ENCODE results near the gene BET1.
"Not testable (repeated sequence)": the region's sequence is repeated elsewhere in the genome, so short reads cannot be mapped to it uniquely, and the experiment has no call there.

The BET1 gene

DNA sequence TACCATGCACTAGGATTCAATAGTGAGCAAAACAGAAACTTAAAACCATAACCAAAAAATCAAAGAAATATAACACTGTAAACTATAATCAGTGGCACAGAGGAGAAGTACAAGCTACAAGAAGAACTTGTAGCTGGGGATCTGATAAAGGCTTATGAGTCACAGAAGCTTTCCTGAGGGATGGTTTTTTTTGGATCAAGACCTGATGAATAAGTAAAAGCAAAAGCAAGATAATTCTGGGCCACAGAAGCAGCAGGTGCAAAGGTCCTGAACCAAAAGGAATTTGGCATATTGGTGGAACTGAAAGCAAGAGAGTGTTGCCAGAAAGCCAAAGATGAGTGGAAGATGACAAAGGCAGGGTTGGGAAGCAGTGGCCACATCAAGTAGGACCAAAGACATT, 37.4 kb upstream of the BET1 start:
- Histone ChIP-seq H3K27ac (ENCODE audit: low read depth, low read length) (no peak overlapping the region), H3K9me3 (ENCODE audit: insufficient read depth, low read depth, low read length) (no peaks in the 10 kb centered on the region), H3K4me1 (ENCODE audit: insufficient read depth, low read length) (peaks cover 27% of the 10 kb centered on the region), H3K27me3 (ENCODE audit: insufficient read depth, low read length) (no peaks in the 10 kb centered on the region), H3K9ac (ENCODE audit: low read depth, low read length) (no peak overlapping the region), H3K36me3 (ENCODE audit: insufficient read depth, low read length) (no peaks in the 10 kb centered on the region), H3K4me3 (ENCODE audit: low read length) (no peak overlapping the region)

- H3K9ac ChIP-seq (ENCODE audit: low read depth, low read length): no peak overlapping the region
Observed at GRCh38 chr7:94040254-94040653, 36.1 kb upstream of the BET1 start.

GRCh38 chr7:94039368-94040035, 35.3 kb upstream of the BET1 start:
- Histone ChIP-seq H3K27me3 (ENCODE audit: insufficient read depth, low read length) (no peaks in the 10 kb centered on the region), H3K9me3 (ENCODE audit: insufficient read depth, low read depth, low read length) (no peaks in the 10 kb centered on the region), H3K4me3 (ENCODE audit: low read length) (no peak overlapping the region), H3K27ac (ENCODE audit: low read depth, low read length) (no peak overlapping the region), H3K36me3 (ENCODE audit: insufficient read depth, low read length) (no peaks in the 10 kb centered on the region), H3K4me1 (ENCODE audit: insufficient read depth, low read length) (peaks cover 27% of the 10 kb centered on the region), H3K9ac (ENCODE audit: low read depth, low read length) (no peak overlapping the region)
- 79% methylated on average over 8 of the region's 9 CpGs for WGBS

More at GRCh38 chr7:94040254-94040653, 36.1 kb upstream of the BET1 start:
- 71% methylated on average over 2 of the region's 2 CpGs for WGBS
- Histone ChIP-seq H3K4me1 (ENCODE audit: insufficient read depth, low read length) (peaks cover 27% of the 10 kb centered on the region), H3K27ac (ENCODE audit: low read depth, low read length) (no peak overlapping the region), H3K27me3 (ENCODE audit: insufficient read depth, low read length) (no peaks in the 10 kb centered on the region), H3K36me3 (ENCODE audit: insufficient read depth, low read length) (no peaks in the 10 kb centered on the region), H3K9me3 (ENCODE audit: insufficient read depth, low read depth, low read length) (no peaks in the 10 kb centered on the region), H3K4me3 (ENCODE audit: low read length) (no peak overlapping the region)

DNA sequence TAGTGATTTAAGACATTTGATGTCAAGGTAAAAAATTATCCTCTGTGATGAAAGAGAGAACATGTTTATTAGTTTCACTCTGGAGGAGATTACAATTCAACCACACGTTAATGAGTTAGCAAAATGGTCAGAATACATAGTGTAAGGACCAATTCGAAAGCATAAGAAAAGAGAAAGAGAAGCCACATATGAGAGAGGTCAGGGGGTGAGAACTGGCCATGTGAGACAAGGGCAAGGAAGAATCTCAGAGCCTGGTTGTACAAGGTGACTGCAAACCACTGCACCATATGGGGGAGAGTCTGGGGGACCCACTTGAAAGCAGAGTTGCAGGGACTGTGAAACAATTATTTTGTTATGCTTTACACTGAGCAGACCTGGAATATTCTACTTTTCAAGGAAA, 27.7 kb upstream of the BET1 start:
- Histone ChIP-seq H3K4me3 (ENCODE audit: low read length) (no peak overlapping the region), H3K9me3 (ENCODE audit: insufficient read depth, low read depth, low read length) (no peaks in the 10 kb centered on the region), H3K4me1 (ENCODE audit: insufficient read depth, low read length) (no peaks in the 10 kb centered on the region), H3K27me3 (ENCODE audit: insufficient read depth, low read length) (no peaks in the 10 kb centered on the region), H3K36me3 (ENCODE audit: insufficient read depth, low read length) (no peaks in the 10 kb centered on the region), H3K27ac (ENCODE audit: low read depth, low read length) (no peak overlapping the region), H3K9ac (ENCODE audit: low read depth, low read length) (no peak overlapping the region)
- WGBS: 95% methylated on average over 2 of the region's 2 CpGs

DNA sequence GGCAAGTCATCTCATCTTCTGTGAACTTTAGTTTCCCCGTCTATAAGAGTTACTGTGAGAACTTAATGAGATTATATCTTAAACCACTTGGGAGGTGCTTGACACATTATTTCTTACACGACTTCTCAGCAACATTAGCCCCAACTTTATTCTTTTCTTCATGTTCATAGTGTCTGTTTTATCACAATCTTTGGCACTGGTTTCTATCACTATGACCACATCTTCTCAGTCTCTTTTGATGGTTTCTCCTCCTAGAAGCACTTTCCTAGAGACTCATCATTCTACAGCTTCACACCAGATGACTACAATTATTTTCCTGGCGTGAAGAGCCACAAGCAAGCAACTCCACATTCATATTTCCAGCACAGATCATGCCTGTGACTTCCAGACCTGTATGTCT, 26.5 kb upstream of the BET1 start:
- no peaks in the 10 kb centered on the region for H3K4me1 ChIP-seq (ENCODE audit: insufficient read depth, low read length)
- no peak overlapping the region for H3K27ac ChIP-seq (ENCODE audit: low read depth, low read length)
- no peak overlapping the region for H3K4me3 ChIP-seq (ENCODE audit: low read length)
- no peaks in the 10 kb centered on the region for H3K9me3 ChIP-seq (ENCODE audit: insufficient read depth, low read depth, low read length)
- no peaks in the 10 kb centered on the region for H3K36me3 ChIP-seq (ENCODE audit: insufficient read depth, low read length)
- 94% methylated on average over 3 of the region's 3 CpGs for WGBS
- H3K9ac ChIP-seq (ENCODE audit: low read depth, low read length): no peak overlapping the region
- H3K27me3 ChIP-seq (ENCODE audit: insufficient read depth, low read length): no peaks in the 10 kb centered on the region

DNA sequence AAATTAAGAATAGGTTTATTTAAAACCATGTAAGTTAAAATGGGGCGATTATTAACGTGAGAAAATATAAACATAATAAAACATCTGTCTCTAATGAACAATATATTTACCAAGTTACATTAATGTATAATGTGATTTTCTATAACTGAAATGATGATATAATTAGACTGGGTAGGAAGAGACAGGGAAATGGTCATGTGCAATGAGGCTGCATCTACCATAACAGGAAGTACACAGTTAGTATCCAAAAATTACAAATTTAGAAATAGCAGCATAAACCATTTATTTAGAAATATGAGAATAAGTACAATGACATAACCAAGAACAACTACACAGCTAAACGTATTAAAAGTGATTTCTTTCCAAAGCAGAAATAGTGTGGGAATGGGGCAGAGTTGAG, 25.8 kb upstream of the BET1 start:
- Histone ChIP-seq H3K36me3 (ENCODE audit: insufficient read depth, low read length) (no peaks in the 10 kb centered on the region), H3K9ac (ENCODE audit: low read depth, low read length) (no peak overlapping the region), H3K27ac (ENCODE audit: low read depth, low read length) (no peak overlapping the region), H3K4me1 (ENCODE audit: insufficient read depth, low read length) (no peaks in the 10 kb centered on the region), H3K4me3 (ENCODE audit: low read length) (no peak overlapping the region), H3K9me3 (ENCODE audit: insufficient read depth, low read depth, low read length) (no peaks in the 10 kb centered on the region), H3K27me3 (ENCODE audit: insufficient read depth, low read length) (no peaks in the 10 kb centered on the region)
- WGBS: no CpG with 5 or more reads among the region's 3 CpGs

- Histone ChIP-seq H3K36me3 (ENCODE audit: insufficient read depth, low read length) (no peaks in the 10 kb centered on the region), H3K9ac (ENCODE audit: low read depth, low read length) (no peak overlapping the region), H3K27me3 (ENCODE audit: insufficient read depth, low read length) (no peaks in the 10 kb centered on the region), H3K4me1 (ENCODE audit: insufficient read depth, low read length) (no peaks in the 10 kb centered on the region), H3K27ac (ENCODE audit: low read depth, low read length) (no peak overlapping the region), H3K4me3 (ENCODE audit: low read length) (no peak overlapping the region), H3K9me3 (ENCODE audit: insufficient read depth, low read depth, low read length) (no peaks in the 10 kb centered on the region)
- 91% methylated on average over 1 of the region's 1 CpG for WGBS
Observed at GRCh38 chr7:94028768-94029167, 24.6 kb upstream of the BET1 start.

GRCh38 chr7:94026619-94027018, 22.5 kb upstream of the BET1 start:
- H3K9me3 ChIP-seq (ENCODE audit: insufficient read depth, low read depth, low read length); H3K36me3 ChIP-seq (ENCODE audit: insufficient read depth, low read length); H3K9ac ChIP-seq (ENCODE audit: low read depth, low read length); H3K4me1 ChIP-seq (ENCODE audit: insufficient read depth, low read length); H3K27ac ChIP-seq (ENCODE audit: low read depth, low read length); H3K4me3 ChIP-seq (ENCODE audit: low read length); H3K27me3 ChIP-seq (ENCODE audit: insufficient read depth, low read length): not testable (repeated sequence)
- 92% methylated on average over 2 of the region's 2 CpGs for WGBS

- Histone ChIP-seq H3K4me1 (ENCODE audit: insufficient read depth, low read length) (no peaks in the 10 kb centered on the region), H3K36me3 (ENCODE audit: insufficient read depth, low read length) (no peaks in the 10 kb centered on the region), H3K27ac (ENCODE audit: low read depth, low read length) (no peak overlapping the region), H3K27me3 (ENCODE audit: insufficient read depth, low read length) (no peaks in the 10 kb centered on the region), H3K9me3 (ENCODE audit: insufficient read depth, low read depth, low read length) (no peaks in the 10 kb centered on the region), H3K9ac (ENCODE audit: low read depth, low read length) (no peak overlapping the region), H3K4me3 (ENCODE audit: low read length) (no peak overlapping the region)
- WGBS: 85% methylated on average over 3 of the region's 3 CpGs
Observed at GRCh38 chr7:94022550-94022949, 18.4 kb upstream of the BET1 start.

DNA sequence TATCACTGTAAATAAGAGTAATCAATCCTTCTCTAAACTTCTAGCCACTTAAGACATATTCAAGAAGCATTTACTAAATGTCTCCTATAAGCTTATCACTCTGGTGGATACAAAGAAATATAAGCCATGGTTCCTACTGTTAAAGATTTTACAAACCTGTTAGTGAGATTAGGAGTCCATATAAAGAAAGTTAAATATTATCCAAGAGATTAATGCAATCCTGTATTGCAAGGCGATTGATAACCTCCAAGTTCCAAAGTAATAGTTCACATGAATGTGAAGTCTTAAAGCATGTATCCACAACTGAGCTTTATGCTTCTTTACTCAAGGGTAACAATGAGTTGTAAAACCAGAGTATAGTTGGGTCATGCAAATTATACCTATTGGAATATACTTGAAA, 12.6 kb upstream of the BET1 start:
- Histone ChIP-seq H3K27ac (ENCODE audit: low read depth, low read length) (no peak overlapping the region), H3K27me3 (ENCODE audit: insufficient read depth, low read length) (no peaks in the 10 kb centered on the region), H3K36me3 (ENCODE audit: insufficient read depth, low read length) (no peaks in the 10 kb centered on the region), H3K4me1 (ENCODE audit: insufficient read depth, low read length) (no peaks in the 10 kb centered on the region), H3K9me3 (ENCODE audit: insufficient read depth, low read depth, low read length) (no peaks in the 10 kb centered on the region), H3K9ac (ENCODE audit: low read depth, low read length) (no peak overlapping the region), H3K4me3 (ENCODE audit: low read length) (no peak overlapping the region)
- no CpG with 5 or more reads among the region's 1 CpG for WGBS

DNA sequence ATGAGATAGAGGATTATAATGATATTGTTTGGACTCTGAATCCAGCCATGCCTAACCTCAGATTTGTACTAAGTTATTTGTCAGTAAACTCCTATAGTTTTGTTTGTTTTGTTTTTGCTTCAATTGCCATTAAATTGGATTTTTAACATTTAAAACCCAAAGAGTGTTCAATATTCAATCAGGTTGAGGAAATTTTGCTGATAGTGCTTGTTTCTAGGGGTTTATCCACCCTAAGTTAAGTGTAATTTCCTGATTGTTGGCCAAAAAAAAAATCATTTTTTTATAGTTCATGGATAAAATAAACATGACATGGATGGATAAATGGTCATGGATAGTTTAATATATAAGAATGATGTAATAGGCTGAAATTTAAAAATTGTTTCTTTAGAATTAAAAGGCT, 11.4 kb upstream of the BET1 start:
- no peaks in the 10 kb centered on the region for H3K27me3 ChIP-seq (ENCODE audit: insufficient read depth, low read length)
- H3K4me3 ChIP-seq (ENCODE audit: low read length): no peak overlapping the region
- no peak overlapping the region for H3K9ac ChIP-seq (ENCODE audit: low read depth, low read length)
- no peak overlapping the region for H3K27ac ChIP-seq (ENCODE audit: low read depth, low read length)
- no peaks in the 10 kb centered on the region for H3K36me3 ChIP-seq (ENCODE audit: insufficient read depth, low read length)
- no peaks in the 10 kb centered on the region for H3K9me3 ChIP-seq (ENCODE audit: insufficient read depth, low read depth, low read length)
- H3K4me1 ChIP-seq (ENCODE audit: insufficient read depth, low read length): no peaks in the 10 kb centered on the region

GRCh38 chr7:94012746-94013145, 8.6 kb upstream of the BET1 start:
- Histone ChIP-seq H3K36me3 (ENCODE audit: insufficient read depth, low read length) (no peaks in the 10 kb centered on the region), H3K9me3 (ENCODE audit: insufficient read depth, low read depth, low read length) (no peaks in the 10 kb centered on the region), H3K4me1 (ENCODE audit: insufficient read depth, low read length) (no peaks in the 10 kb centered on the region), H3K27ac (ENCODE audit: low read depth, low read length) (no peak overlapping the region), H3K27me3 (ENCODE audit: insufficient read depth, low read length) (no peaks in the 10 kb centered on the region), H3K9ac (ENCODE audit: low read depth, low read length) (no peak overlapping the region), H3K4me3 (ENCODE audit: low read length) (no peak overlapping the region)
- 85% methylated on average over 1 of the region's 1 CpG for WGBS

All from HUES64 (cell line).